SK-N-SH (cell line): ENCODE data around the gene SLC22A5.

Source experiments
- CTCF ChIP-seq: fragments of 200-600 bp; sonication (generic); IDR thresholded peaks from 2 replicates; pipeline ENCODE4 v1.6.1; 2017; ENCODE audit warnings: antibody characterized with exemption, mild to moderate bottlenecking, moderate library complexity
- EP300 ChIP-seq, 2 experiments: IDR thresholded peaks; 2 replicates each; pipeline versions ENCODE4 v1.4.0 to v1.6.1; 2012; ENCODE audit warnings: borderline replicate concordance in 1 of 2, low read depth in 1 of 2, low read length in 1 of 2
- GABPA ChIP-seq: IDR thresholded peaks from 2 replicates; pipeline ENCODE4 v1.4.0; 2012; ENCODE audit warnings: low read depth, mild to moderate bottlenecking
- MXI1 ChIP-seq: IDR thresholded peaks from 2 replicates; pipeline ENCODE4 v1.6.1; 2012; ENCODE audit warnings: mild to moderate bottlenecking, low read depth, low read length, improper control_type of control experiment
- REST ChIP-seq: IDR thresholded peaks from 2 replicates; pipeline ENCODE4 v1.6.1; 2012; ENCODE audit warnings: mild to moderate bottlenecking, low read depth, low read length, moderate library complexity
- SIN3A ChIP-seq: IDR thresholded peaks from 2 replicates; pipeline ENCODE4 v1.6.1; 2012; ENCODE audit warnings: low read depth, mild to moderate bottlenecking, low read length, moderate library complexity, borderline replicate concordance
- TAF1 ChIP-seq: IDR thresholded peaks from 2 replicates; pipeline ENCODE4 v1.6.1; 2012; ENCODE audit warnings: low read depth, mild to moderate bottlenecking, low read length, moderate library complexity, borderline replicate concordance
- USF1 ChIP-seq: IDR thresholded peaks from 2 replicates; pipeline ENCODE4 v1.4.0; 2012; ENCODE audit warnings: low read depth, borderline replicate concordance

GRCh38 chr5:132369474-132370180 is at the start of gene SLC22A5:
- TF ChIP-seq GABPA (no peak), USF1 (no peak), CTCF (no peak), REST (no peak), TAF1 (no peak), MXI1 (peak; percentile 33; the same call in 1 of the 2 replicates), SIN3A (no peak), EP300 (IDR thresholded peaks at IDR 0.05; ENCODE audit: borderline replicate concordance in 1 of 2, low read depth in 1 of 2, low read length in 1 of 2) (no peak)
